GM12874 (cell line): ENCODE results near the gene FNDC11.

Experiments
- TF ChIP-seq, protein P1 (sequence below): IDR thresholded peaks from 2 replicates; pipeline ENCODE4 v1.5.1; 2011; ENCODE audit warnings: low read depth, mild to moderate bottlenecking, control low read depth, low read length, moderate library complexity; ENCODE audit not compliant: insufficient read depth

FNDC11 gene

DNA sequence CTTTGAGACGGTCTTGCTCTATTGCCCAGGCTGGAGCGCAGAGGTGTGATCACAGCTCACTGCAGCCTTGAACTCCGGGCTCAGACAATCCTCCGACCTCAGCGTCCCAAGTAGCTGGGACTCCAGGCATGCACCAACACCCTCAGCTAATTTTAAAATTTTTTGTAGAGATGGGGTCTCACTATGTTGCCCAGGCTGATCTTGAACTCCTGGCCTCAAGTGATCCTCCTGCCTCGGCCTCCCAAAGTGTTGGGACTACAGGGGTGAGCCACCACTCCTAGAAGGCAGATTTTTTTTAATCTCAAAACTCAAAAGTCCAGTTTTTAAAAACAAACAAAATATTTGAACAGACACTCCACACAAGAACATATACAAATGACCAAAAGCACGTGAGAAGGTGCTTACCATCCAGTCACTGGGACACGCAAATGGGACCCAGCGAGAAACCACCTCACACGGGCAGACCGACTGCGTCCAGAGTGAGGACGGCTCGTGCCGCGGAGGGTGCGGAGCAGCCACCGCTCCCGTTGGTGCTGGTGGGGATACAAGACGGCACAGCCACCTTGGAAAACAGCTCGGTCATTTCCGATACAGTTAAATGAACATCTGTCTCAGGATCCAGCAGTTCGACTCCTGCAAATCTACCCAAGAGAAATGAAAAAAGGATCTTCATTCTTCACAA lies 28.6 kb downstream of the FNDC11 start:
- TF ChIP-seq, protein P1, sequence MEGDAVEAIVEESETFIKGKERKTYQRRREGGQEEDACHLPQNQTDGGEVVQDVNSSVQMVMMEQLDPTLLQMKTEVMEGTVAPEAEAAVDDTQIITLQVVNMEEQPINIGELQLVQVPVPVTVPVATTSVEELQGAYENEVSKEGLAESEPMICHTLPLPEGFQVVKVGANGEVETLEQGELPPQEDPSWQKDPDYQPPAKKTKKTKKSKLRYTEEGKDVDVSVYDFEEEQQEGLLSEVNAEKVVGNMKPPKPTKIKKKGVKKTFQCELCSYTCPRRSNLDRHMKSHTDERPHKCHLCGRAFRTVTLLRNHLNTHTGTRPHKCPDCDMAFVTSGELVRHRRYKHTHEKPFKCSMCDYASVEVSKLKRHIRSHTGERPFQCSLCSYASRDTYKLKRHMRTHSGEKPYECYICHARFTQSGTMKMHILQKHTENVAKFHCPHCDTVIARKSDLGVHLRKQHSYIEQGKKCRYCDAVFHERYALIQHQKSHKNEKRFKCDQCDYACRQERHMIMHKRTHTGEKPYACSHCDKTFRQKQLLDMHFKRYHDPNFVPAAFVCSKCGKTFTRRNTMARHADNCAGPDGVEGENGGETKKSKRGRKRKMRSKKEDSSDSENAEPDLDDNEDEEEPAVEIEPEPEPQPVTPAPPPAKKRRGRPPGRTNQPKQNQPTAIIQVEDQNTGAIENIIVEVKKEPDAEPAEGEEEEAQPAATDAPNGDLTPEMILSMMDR: no peak

DNA sequence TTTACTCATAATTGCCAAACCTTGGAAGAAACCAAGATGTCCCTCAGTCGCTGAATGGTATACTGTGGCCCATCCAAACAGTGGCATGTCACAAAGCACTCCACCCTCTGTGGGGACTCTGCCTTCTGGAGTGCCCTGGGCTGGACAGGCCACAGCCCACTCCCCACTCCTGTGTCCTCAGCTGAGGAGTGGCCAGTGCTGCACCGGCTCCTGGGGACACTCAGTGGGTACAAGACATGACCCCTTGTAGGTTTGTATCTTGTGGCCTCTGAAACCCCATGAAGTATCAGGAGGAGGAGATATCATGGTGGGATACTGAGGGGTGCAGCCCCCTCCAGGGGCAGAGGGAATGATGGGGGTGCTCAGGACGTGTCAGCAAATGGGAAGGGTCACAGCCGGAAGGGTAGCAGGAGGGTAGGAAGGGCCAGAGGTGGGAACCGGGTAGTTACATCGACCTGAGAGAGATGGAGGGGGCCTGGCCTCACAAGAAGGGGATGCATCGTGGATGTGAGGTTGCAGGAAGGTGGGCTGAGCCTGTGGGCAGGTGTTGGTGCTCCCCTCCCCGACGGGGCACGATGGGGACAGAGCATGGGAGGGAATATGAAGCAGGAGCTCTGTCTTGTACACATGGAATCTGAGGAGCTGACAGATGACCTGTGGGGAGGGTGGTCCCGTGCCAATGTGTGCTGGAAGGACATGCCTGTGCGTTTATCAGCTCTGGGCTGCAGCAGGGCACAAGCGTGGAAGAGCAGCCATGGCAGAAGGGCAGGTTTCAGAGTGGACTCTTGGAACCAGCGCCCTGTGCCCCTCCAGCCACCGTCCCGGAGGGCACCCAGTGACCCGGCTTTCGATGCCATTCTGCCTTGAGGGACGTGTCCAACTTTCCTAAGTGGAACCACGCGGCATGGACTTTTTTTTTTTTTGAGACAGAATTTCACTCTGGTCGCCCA lies 31.9 kb downstream of the FNDC11 start:
- TF ChIP-seq, protein P1: no peak

DNA sequence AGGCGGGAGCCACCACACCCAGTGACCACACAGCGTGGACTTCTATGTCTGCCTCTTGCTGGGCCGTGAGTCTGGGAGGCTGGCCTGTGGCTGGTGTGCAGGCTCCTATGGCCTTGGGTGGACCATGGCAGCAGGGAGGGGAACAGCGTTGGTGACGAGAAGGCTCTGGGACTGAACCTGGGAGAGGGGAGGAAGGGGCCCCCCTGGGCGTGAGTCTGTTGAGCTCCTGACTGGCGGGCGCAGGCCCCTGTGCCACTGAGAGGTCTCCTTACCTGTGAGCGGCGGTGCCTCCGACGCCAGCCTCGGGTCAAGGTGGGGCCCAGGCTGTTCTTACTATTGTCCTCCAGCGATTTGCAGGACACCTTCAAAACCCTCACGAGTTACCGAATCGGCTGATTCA lies 32.8 kb downstream of the FNDC11 start:
- TF ChIP-seq, protein P1: no peak

DNA sequence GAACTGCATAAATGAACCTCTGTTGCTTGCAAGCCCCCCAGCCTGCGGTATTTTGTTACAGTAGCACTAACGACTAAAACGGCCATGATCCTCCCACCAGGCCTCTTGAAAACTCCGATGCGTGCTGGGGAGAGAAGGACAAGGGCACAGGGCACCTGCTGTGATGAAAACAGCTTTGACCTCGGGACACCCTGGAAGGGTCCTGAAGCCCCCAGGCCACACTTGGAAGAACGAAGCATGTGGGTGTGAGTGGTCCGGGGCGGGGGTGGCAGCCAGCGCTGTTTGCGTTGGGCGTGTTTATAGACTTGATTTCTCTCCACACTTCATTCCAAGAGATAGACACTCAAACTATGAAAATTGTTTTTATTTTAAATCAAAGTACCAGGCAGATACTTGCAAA lies 33.3 kb downstream of the FNDC11 start:
- TF ChIP-seq, protein P1: no peak

DNA sequence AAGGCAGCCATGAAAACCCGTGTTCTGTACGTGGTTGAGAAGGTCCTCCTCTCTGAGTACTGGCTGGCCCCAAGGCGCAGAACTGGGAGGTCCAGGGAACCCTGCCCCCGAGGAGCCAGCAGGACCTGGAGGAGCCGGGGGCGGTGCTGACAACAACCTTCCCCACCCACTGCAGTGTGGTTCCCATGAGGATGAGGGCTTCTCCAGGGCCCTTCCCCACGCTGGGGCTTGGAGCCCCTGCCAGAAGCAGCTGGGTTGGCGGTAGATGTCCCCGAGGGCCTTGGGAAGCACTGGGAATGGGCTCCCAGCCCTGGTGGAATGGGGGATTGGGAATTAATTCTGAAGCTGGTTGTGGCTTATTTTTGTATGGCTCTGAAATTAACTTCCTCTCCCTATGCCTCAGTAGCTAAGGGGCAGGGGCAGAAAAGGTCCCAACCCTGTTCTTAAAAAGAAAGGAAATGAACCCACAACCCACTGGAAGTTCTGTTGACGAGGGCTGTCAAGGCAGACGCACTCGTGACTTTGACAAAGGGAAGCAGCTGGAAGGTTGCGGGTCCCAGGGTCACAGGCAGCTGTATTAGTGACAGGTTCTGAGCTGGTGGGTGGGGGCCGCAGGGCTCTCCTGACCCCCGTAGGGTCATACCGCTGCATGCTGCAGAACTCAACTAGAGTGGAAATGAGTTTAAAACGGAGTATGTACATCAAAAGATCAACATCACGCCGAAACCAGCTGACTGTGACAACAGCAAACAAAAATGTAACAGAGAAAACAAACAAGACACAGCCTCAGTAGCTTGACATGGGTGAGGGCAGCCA lies 34.0 kb downstream of the FNDC11 start:
- TF ChIP-seq, protein P1: no peak

DNA sequence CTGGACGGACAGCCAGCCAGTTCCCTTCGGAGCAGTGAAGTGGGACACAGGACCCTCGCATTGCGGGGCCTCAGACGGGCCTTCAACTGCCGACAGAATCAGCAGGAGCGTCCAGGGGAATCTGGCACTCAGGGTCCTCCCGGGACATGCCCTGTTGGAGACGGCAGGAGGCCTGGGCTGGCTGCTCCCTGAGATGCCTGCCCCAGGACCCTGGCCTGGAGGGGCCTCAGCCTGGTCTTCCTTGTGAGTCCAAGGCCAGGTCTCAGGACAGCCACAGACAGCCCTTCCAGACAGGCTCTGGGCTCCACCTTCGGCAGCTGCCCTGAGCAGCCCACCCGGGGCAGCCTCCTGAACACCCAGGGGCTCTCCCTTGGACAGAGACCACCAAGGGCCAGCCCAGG lies 34.7 kb downstream of the FNDC11 start:
- TF ChIP-seq, protein P1: no peak
